ENCODE data around the gene IQCE. TPM values are rescaled to one million over a fixed set of nuclear protein-coding genes. Genes with fewer than 3 reads are reported as not detected.

IQCE gene
- total and polyA plus RNA-seq, 2 experiments from 2014 or later, result 11.8 to 13.3 TPM

DNA sequence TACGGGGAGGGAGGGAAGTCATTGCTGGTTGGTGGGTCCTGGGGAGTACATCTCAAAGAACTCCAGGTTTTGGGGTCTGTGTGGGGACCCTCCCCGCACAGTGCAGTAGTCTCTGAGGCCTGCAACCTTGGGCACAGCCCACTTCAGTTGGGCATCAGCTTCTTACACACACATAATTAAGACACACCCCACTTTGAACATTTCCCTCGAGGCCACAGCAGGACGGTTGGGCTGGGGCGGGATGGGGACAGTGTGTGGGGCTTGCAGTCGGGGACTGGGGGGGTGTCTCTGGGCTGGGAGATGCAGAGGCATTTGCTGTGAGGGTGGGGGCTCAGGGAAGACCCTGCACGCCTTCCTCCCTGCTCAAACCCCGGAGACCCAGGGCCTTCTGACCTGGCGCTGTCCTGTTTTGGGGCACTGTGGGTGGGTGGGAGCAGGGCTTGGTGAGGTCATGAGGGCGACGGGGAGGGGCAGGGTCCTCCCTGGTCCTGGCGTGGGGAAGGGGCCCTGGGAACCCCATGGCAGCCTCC is 38.0 kb upstream of the IQCE start:
- TF ChIP-seq, protein P1, sequence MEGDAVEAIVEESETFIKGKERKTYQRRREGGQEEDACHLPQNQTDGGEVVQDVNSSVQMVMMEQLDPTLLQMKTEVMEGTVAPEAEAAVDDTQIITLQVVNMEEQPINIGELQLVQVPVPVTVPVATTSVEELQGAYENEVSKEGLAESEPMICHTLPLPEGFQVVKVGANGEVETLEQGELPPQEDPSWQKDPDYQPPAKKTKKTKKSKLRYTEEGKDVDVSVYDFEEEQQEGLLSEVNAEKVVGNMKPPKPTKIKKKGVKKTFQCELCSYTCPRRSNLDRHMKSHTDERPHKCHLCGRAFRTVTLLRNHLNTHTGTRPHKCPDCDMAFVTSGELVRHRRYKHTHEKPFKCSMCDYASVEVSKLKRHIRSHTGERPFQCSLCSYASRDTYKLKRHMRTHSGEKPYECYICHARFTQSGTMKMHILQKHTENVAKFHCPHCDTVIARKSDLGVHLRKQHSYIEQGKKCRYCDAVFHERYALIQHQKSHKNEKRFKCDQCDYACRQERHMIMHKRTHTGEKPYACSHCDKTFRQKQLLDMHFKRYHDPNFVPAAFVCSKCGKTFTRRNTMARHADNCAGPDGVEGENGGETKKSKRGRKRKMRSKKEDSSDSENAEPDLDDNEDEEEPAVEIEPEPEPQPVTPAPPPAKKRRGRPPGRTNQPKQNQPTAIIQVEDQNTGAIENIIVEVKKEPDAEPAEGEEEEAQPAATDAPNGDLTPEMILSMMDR (IDR thresholded peaks at IDR 0.05; ENCODE audit: poor library complexity), result no peak
- no peak for TF ChIP-seq EZH2 (IDR thresholded peaks at IDR 0.05; ENCODE audit: borderline replicate concordance)
- TF ChIP-seq EZH2phosphoT487 (IDR thresholded peaks at IDR 0.05; ENCODE audit: low read depth, severe bottlenecking, unreplicated experiment), result no peak
- no peak overlapping the region for H3K4me3 ChIP-seq
- H3K36me3 ChIP-seq (replicated peaks; ENCODE audit: insufficient read depth, low read depth), result no peaks in the 10 kb centered on the region
- H4K20me1 ChIP-seq (ENCODE audit: insufficient read depth, poor library complexity, severe bottlenecking), result peaks cover 3% of the 10 kb centered on the region
- no peaks in the 10 kb centered on the region for H3K9me2 ChIP-seq (replicated peaks; ENCODE audit: insufficient read depth)
- no peak for DNase-seq (ENCODE audit: low spot score)
- H3K4me1 ChIP-seq (ENCODE audit: insufficient read depth), result peaks cover 58% of the 10 kb centered on the region
- H2AFZ ChIP-seq, result no peak overlapping the region
- no peaks in the 10 kb centered on the region for H3K9me3 ChIP-seq (ENCODE audit: low read depth)
- peak overlapping the region; percentile 81 for H3K4me2 ChIP-seq
- peaks cover 20% of the 10 kb centered on the region for H3K27me3 ChIP-seq
- WGBS (ENCODE audit: low lambda C conversion rate, missing lambda C conversion rate), result 54% methylated on average over 9 of the region's 12 CpGs
- H3K79me2 ChIP-seq, result peaks cover 6% of the 10 kb centered on the region
- no peak overlapping the region for H3K27ac ChIP-seq

DNA sequence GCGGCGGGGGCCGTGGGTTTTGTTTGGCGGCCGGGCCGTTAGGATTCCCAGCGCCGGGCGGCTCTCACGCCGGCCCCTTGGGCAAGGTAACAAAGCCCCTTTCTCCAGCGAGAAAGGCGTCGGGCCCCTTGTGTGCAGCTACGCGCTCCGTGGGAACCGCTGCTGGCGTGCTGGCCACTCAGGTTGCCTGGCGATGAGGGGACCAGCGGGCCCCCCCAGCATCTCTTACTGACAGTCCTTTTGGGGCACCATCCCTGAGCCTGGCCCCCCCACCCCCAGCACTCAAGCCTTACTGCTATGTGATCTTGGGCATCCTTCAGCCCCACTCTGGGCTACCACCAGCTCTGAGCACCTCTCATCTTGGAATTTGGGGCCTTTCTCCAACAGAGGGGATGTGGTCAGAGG is 37.4 kb upstream of the IQCE start:
- Histone ChIP-seq H2AFZ (no peak overlapping the region), H3K27ac (no peak overlapping the region), H3K4me2 (peak overlapping the region; percentile 81), H3K4me1 (ENCODE audit: insufficient read depth) (peaks cover 58% of the 10 kb centered on the region), H3K9me2 (replicated peaks; ENCODE audit: insufficient read depth) (no peaks in the 10 kb centered on the region), H3K79me2 (peaks cover 6% of the 10 kb centered on the region), H3K4me3 (no peak overlapping the region), H3K9me3 (ENCODE audit: low read depth) (no peaks in the 10 kb centered on the region), H3K27me3 (peaks cover 20% of the 10 kb centered on the region), H3K36me3 (replicated peaks; ENCODE audit: insufficient read depth, low read depth) (no peaks in the 10 kb centered on the region), H4K20me1 (ENCODE audit: insufficient read depth, poor library complexity, severe bottlenecking) (peaks cover 3% of the 10 kb centered on the region)
- no peak for DNase-seq (ENCODE audit: low spot score)
- 83% methylated on average over 2 of the region's 21 CpGs for WGBS (ENCODE audit: low lambda C conversion rate, missing lambda C conversion rate)
- TF ChIP-seq, protein P1 (IDR thresholded peaks at IDR 0.05; ENCODE audit: poor library complexity), result no peak
- TF ChIP-seq EZH2phosphoT487 (IDR thresholded peaks at IDR 0.05; ENCODE audit: low read depth, severe bottlenecking, unreplicated experiment) (no peak), EZH2 (IDR thresholded peaks at IDR 0.05; ENCODE audit: borderline replicate concordance) (no peak)

DNA sequence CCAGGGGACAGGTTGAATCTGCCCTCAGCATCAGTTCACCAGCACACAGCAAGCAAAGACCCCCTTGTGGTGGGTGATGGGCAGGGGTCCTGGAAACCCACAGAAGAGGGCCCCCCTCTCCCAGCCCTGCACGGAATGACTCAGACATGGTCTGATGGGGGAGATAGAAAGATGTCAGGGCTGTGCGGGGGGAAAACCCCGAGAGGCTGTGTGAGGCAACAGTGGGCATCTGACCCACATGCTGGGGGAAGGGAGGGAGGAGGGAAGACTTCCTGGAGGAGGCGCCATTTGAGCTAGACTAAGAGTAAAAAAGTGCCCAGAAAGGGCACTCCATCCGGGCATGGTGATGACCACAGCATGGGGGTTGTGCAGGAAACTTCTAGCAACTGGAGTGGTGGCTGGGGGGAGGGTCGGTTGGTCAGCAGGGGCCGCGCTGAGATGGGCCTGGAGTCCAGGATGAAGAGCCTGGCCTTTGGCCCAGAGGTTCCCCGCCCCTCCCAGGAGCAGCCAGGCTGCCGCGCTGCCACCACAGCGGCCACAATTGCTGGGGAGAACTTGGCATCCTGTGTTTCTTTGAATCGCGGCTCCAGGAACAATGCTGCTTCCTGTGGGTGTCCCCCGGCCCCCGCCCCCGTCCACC is 36.7 kb upstream of the IQCE start:
- Histone ChIP-seq H3K36me3 (replicated peaks; ENCODE audit: insufficient read depth, low read depth) (no peaks in the 10 kb centered on the region), H4K20me1 (ENCODE audit: insufficient read depth, poor library complexity, severe bottlenecking) (peaks cover 3% of the 10 kb centered on the region), H3K4me1 (ENCODE audit: insufficient read depth) (peaks cover 50% of the 10 kb centered on the region), H3K79me2 (peaks cover 6% of the 10 kb centered on the region), H3K4me2 (peak overlapping the region; percentile 81), H3K9me3 (ENCODE audit: low read depth) (no peaks in the 10 kb centered on the region), H3K27ac (peak overlapping the region; percentile 6), H2AFZ (no peak overlapping the region), H3K27me3 (peaks cover 20% of the 10 kb centered on the region), H3K9me2 (replicated peaks; ENCODE audit: insufficient read depth) (no peaks in the 10 kb centered on the region), H3K4me3 (no peak overlapping the region)
- no peak for DNase-seq (ENCODE audit: low spot score)
- WGBS (ENCODE audit: low lambda C conversion rate, missing lambda C conversion rate), result 75% methylated on average over 15 of the region's 17 CpGs
- TF ChIP-seq, protein P1 (IDR thresholded peaks at IDR 0.05; ENCODE audit: poor library complexity), result no peak
- TF ChIP-seq EZH2phosphoT487 (IDR thresholded peaks at IDR 0.05; ENCODE audit: low read depth, severe bottlenecking, unreplicated experiment) (no peak), EZH2 (IDR thresholded peaks at IDR 0.05; ENCODE audit: borderline replicate concordance) (no peak)
